IMR-90 (cell line): ENCODE data around the gene BCL2L1. TPM values are rescaled to one million over a fixed set of nuclear protein-coding genes. Genes with fewer than 3 reads are reported as not detected.
A peak's percentile ranks its signal among the peaks of the same experiment; 100 is the strongest.

Source experiments
- ATAC-seq: fragments of 200-7000 bp; cut with Tn5 transposase; 2 replicates; pipeline ENCODE4 v1.9.1; 2020; ENCODE audit warnings: low read depth, mild to moderate bottlenecking, moderate library complexity
- BruUV-seq: library from RNA; stranded (reverse); fragments of 400-500 nt; replicated peaks from 2 replicates; lab custom pipeline; 2021; lab: Mats Ljungman, UMichigan
- CTCF ChIA-PET: fragments of 300-600 bp; formaldehyde crosslinking; extraction: SDS; loops from one replicate; lab custom pipeline; 2021; ENCODE audit warnings: antibody characterized with exemption; lab: Yijun Ruan, JAX
- POLR2A ChIA-PET: fragments of 300-600 bp; sonication (Branson Sonifier 250); formaldehyde crosslinking; loops from one replicate; lab custom pipeline; 2022; ENCODE audit warnings: antibody characterized with exemption; ENCODE audit not compliant: unreplicated experiment; lab: Charles Lee
- DNase-seq: peaks from one replicate; pipeline ENCODE4 v3.0.0; 2013
- H2AFZ ChIP-seq: replicated peaks from 2 replicates; pipeline ENCODE3; 2013; ENCODE audit warnings: low read length, mild to moderate bottlenecking; ENCODE audit not compliant: poor library complexity
- H2AK5ac ChIP-seq: 2 replicates; pipeline ENCODE4 v1.6.1; 2013; ENCODE audit warnings: low read depth, low read length, inconsistent platforms
- H2AK9ac ChIP-seq: replicated peaks from 2 replicates; pipeline ENCODE3; 2013; ENCODE audit warnings: mild to moderate bottlenecking, low read depth, low read length, moderate library complexity; ENCODE audit not compliant: poor library complexity
- H2BK120ac ChIP-seq: 2 replicates; pipeline ENCODE4 v1.6.1; 2013; ENCODE audit warnings: low read depth, low read length, inconsistent platforms
- H2BK15ac ChIP-seq: 3 replicates; pipeline ENCODE4 v1.6.1; 2013; ENCODE audit warnings: low read depth, low read length, inconsistent platforms
- H2BK20ac ChIP-seq: 2 replicates; pipeline ENCODE4 v1.6.1; 2013; ENCODE audit warnings: low read depth, mild to moderate bottlenecking, inconsistent platforms, low read length, moderate library complexity
- H2BK5ac ChIP-seq: 2 replicates; pipeline ENCODE4 v1.6.1; 2013; ENCODE audit warnings: mild to moderate bottlenecking, low read depth, low read length, inconsistent platforms; ENCODE audit not compliant: poor library complexity, severe bottlenecking
- H3K14ac ChIP-seq: replicated peaks from 2 replicates; pipeline ENCODE4 v1.6.1; 2013; ENCODE audit warnings: low read depth, low read length, inconsistent platforms
- H3K18ac ChIP-seq: 2 replicates; pipeline ENCODE4 v1.6.1; 2013; ENCODE audit warnings: low read depth, low read length, control low read depth
- H3K23ac ChIP-seq: 2 replicates; pipeline ENCODE4 v1.6.1; 2013; ENCODE audit warnings: low read depth, low read length, inconsistent platforms
- H3K27ac ChIP-seq: 2 replicates; pipeline ENCODE4 v1.5.1; 2013; ENCODE audit warnings: mild to moderate bottlenecking, control low read depth, low read length; ENCODE audit not compliant: insufficient read depth
- H3K27me3 ChIP-seq: 2 replicates; pipeline ENCODE4 v1.6.1; 2013; ENCODE audit warnings: low read length; ENCODE audit not compliant: control insufficient read depth, insufficient read depth
- H3K36me3 ChIP-seq: 2 replicates; pipeline ENCODE4 v1.6.1; 2013; ENCODE audit warnings: low read length, mixed read lengths; ENCODE audit not compliant: control insufficient read depth, insufficient read depth
- H3K4ac ChIP-seq: 2 replicates; pipeline ENCODE4 v1.6.1; 2013; ENCODE audit warnings: low read depth, low read length, inconsistent platforms
- H3K4me1 ChIP-seq: 2 replicates; pipeline ENCODE4 v1.6.1; 2013; ENCODE audit warnings: low read length, mixed read lengths; ENCODE audit not compliant: control insufficient read depth, insufficient read depth
- H3K4me2 ChIP-seq: 2 replicates; pipeline ENCODE4 v1.6.1; 2013; ENCODE audit warnings: low read depth, mild to moderate bottlenecking, control low read depth, low read length, moderate library complexity
- H3K4me3 ChIP-seq: 2 replicates; pipeline ENCODE4 v1.5.1; 2013; ENCODE audit warnings: low read depth, mild to moderate bottlenecking, control low read depth, low read length, moderate library complexity; ENCODE audit not compliant: insufficient read depth
- H3K56ac ChIP-seq: 2 replicates; pipeline ENCODE4 v1.6.1; 2013; ENCODE audit warnings: low read length, inconsistent platforms; ENCODE audit not compliant: insufficient read depth; ENCODE audit errors: extremely low read depth
- H3K79me1 ChIP-seq, 2 experiments: 2 replicates each; pipeline ENCODE4 v1.6.1; 2013; ENCODE audit warnings: low read length in 2 of 2, inconsistent platforms in 1 of 2, low read depth in 1 of 2
- H3K9ac ChIP-seq: 2 replicates; pipeline ENCODE4 v1.6.1; 2013; ENCODE audit warnings: low read depth, low read length, control low read depth
- H3K9me1 ChIP-seq: 2 replicates; pipeline ENCODE4 v1.6.1; 2013; ENCODE audit warnings: low read length, inconsistent platforms; ENCODE audit not compliant: insufficient read depth
- H3K9me3 ChIP-seq: 2 replicates; pipeline ENCODE4 v1.6.1; 2013; ENCODE audit warnings: low read length; ENCODE audit not compliant: control insufficient read depth, insufficient read depth
- H4K20me1 ChIP-seq: 2 replicates; pipeline ENCODE4 v1.6.1; 2013; ENCODE audit warnings: low read length, inconsistent platforms; ENCODE audit not compliant: insufficient read depth
- H4K5ac ChIP-seq: 2 replicates; pipeline ENCODE4 v1.6.1; 2013; ENCODE audit warnings: mild to moderate bottlenecking, low read depth, low read length, control low read depth
- H4K8ac ChIP-seq, 2 experiments: 2 replicates each; pipeline ENCODE4 v1.6.1; 2013; ENCODE audit warnings: low read depth in 2 of 2, low read length in 2 of 2, control low read depth in 1 of 2, inconsistent platforms in 1 of 2
- H4K91ac ChIP-seq: 2 replicates; pipeline ENCODE4 v1.6.1; 2013; ENCODE audit warnings: low read depth, low read length, inconsistent platforms; ENCODE audit not compliant: insufficient read depth
- BHLHE40 ChIP-seq: fragments of 150-350 bp; IDR thresholded peaks from 2 replicates; pipeline ENCODE4 v1.6.1; 2016; ENCODE audit warnings: mild to moderate bottlenecking, low read depth, low read length
- CEBPB ChIP-seq: IDR thresholded peaks from 2 replicates; pipeline ENCODE4 v1.6.1; 2012; ENCODE audit warnings: low read depth, low read length, improper control_type of control experiment
- CHD1 ChIP-seq: IDR thresholded peaks from 2 replicates; pipeline ENCODE4 v1.6.1; 2012; ENCODE audit warnings: low read depth, low read length, improper control_type of control experiment
- CTCF ChIP-seq: conservative IDR thresholded peaks from 2 replicates; pipeline ENCODE4 v1.5.1; 2012; ENCODE audit warnings: mild to moderate bottlenecking, low read depth, low read length, improper control_type of control experiment
- ELK1 ChIP-seq: fragments of 150-350 bp; IDR thresholded peaks from 2 replicates; pipeline ENCODE4 v1.6.1; 2016; ENCODE audit warnings: low read depth, mild to moderate bottlenecking, low read length, moderate library complexity, borderline replicate concordance
- FOS ChIP-seq: fragments of 150-350 bp; IDR thresholded peaks from 2 replicates; pipeline ENCODE4 v1.6.1; 2016; ENCODE audit warnings: low read depth, low read length
- MAFK ChIP-seq: IDR thresholded peaks from 2 replicates; pipeline ENCODE4 v1.6.1; 2012; ENCODE audit warnings: low read depth, low read length, improper control_type of control experiment
- MAZ ChIP-seq: IDR thresholded peaks from 2 replicates; pipeline ENCODE4 v1.6.1; 2012; ENCODE audit warnings: low read depth, mild to moderate bottlenecking, low read length, improper control_type of control experiment, moderate library complexity, borderline replicate concordance
- MXI1 ChIP-seq: IDR thresholded peaks from 2 replicates; pipeline ENCODE4 v1.6.1; 2012; ENCODE audit warnings: low read depth, mild to moderate bottlenecking, low read length, moderate library complexity, borderline replicate concordance
- NFE2L2 ChIP-seq: fragments of 150-350 bp; IDR thresholded peaks from 2 replicates; pipeline ENCODE4 v1.6.1; 2016; ENCODE audit warnings: low read depth, mild to moderate bottlenecking, low read length
- POLR2A ChIP-seq: IDR thresholded peaks from 2 replicates; pipeline ENCODE4 v1.6.1; 2012; ENCODE audit warnings: mild to moderate bottlenecking, low read depth, low read length
- RAD21 ChIP-seq: IDR thresholded peaks from 2 replicates; pipeline ENCODE4 v1.6.1; 2012; ENCODE audit warnings: low read length, improper control_type of control experiment
- RCOR1 ChIP-seq: IDR thresholded peaks from 2 replicates; pipeline ENCODE4 v1.6.1; 2012; ENCODE audit warnings: mild to moderate bottlenecking, low read length, improper control_type of control experiment; ENCODE audit not compliant: insufficient replicate concordance
- RFX5 ChIP-seq: IDR thresholded peaks from 2 replicates; pipeline ENCODE4 v1.8.0; 2012; ENCODE audit warnings: low read depth, mild to moderate bottlenecking, low read length, moderate library complexity
- SMC3 ChIP-seq: fragments of 150-350 bp; IDR thresholded peaks from 2 replicates; pipeline ENCODE4 v1.6.1; 2016; ENCODE audit warnings: low read depth, mild to moderate bottlenecking, antibody characterized with exemption, low read length, moderate library complexity
- USF2 ChIP-seq: fragments of 150-350 bp; IDR thresholded peaks from 2 replicates; pipeline ENCODE4 v1.6.1; 2017; ENCODE audit warnings: mild to moderate bottlenecking, antibody characterized with exemption, low read length, low read depth
- WGBS, 2 experiments: methylation state at CpG; one replicate each; pipeline versions ENCODE4 v1.1.5 to v1.1.7; 2013; ENCODE audit warnings: missing lambda C conversion rate in 2 of 2; ENCODE audit not compliant: insufficient read length in 1 of 2; ENCODE audit errors: extremely low coverage in 2 of 2; 5-methylcytosine and 5-hydroxymethylcytosine counted together
- dilution Hi-C: fragments of 300-500 bp; cut with HindIII; formaldehyde crosslinking; loops from one replicate; pipeline ENCODE4 v1.14.3; 2018; ENCODE audit warnings: low sequenced_read_pairs; ENCODE audit not compliant: unreplicated experiment
- in situ Hi-C: fragments of 300-500 bp; cut with MboI; formaldehyde crosslinking; loops from 3 replicates; pipeline ENCODE4 v1.14.3; 2019; ENCODE audit warnings: low sequenced_read_pairs, inconsistent platforms, mixed read lengths
- intact Hi-C: fragments of 100-400 bp; cut with micrococcal nuclease; formaldehyde crosslinking; loops from 2 replicates; pipeline ENCODE4 v1.10.0; 2022
- polyA plus RNA-seq, 3 experiments: library from polyadenylated mRNA; depleted of rRNA; stranded (reverse); fragments of >200 nt; gene quantifications; 2 replicates each; pipeline ENCODE4 v1.2.3, GENCODE V29; 2012; ENCODE audit warnings: low replicate concordance in 1 of 3
- total RNA-seq: library from RNA; depleted of rRNA; stranded (reverse); fragments of >200 nt; gene quantifications from 2 replicates; pipeline ENCODE4 v1.2.3, GENCODE V29; 2012

The BCL2L1 gene
- total and polyA plus RNA-seq, 2 of the 4 experiments (the other 2 are of a cell fraction), result 40.2 to 41.9 TPM

DNA sequence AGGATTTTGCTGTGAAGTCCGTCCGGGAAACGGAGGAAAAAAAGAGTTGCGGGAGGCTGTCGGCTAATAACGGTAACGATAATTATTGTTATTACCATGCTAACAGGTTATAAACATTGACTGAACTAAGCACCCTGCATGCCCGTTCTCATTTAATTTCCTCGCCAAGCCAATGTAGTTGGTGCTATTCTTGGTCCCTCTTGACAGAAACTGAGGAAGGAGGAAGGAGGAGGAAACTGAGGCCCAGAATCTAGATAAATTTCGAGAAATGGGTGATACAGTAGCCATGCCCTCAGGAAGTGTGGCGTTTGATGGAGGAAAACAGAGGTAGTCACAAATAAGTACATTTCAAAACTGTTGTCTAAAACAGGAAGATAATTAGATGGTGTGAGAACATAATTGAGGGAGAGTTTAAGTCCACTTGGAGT lies 16.9 kb upstream of the BCL2L1 start:
- no peak overlapping the region for H4K5ac ChIP-seq
- H3K4me1 ChIP-seq, result peaks cover 3% of the 10 kb centered on the region; the same call in 1 of the 2 replicates
- H3K18ac ChIP-seq, result no peak overlapping the region; the same call in 1 of the 2 replicates
- intact Hi-C loops, result no loop called here
- H3K4ac ChIP-seq, result peak overlapping the region; percentile 42
- ATAC-seq (0 out of 2 replicates have a peak, but pooled peaks have one; percentile 1), DNase-seq (no peak)
- peak overlapping the region; percentile 96 for H2AK9ac ChIP-seq
- dilution Hi-C loops, result no loop called here
- peak overlapping the region; percentile 5 for H2BK120ac ChIP-seq
- peak overlapping the region; percentile 96 for H2AFZ ChIP-seq
- no peak overlapping the region for H2BK20ac ChIP-seq
- H3K56ac ChIP-seq, result peak overlapping the region; percentile 84
- in situ Hi-C loops, result no loop called here
- no CpG with 5 or more reads among the region's 11 CpGs for WGBS, 2 experiments
- TF ChIP-seq USF2 (no peak), POLR2A (no peak), ELK1 (no peak), BHLHE40 (no peak), SMC3 (no peak), CTCF (no peak), RCOR1 (no peak), MAZ (no peak), RAD21 (no peak), CEBPB (no peak), MAFK (no peak), RFX5 (no peak), FOS (no peak), MXI1 (no peak), NFE2L2 (no peak), CHD1 (no peak)
- BruUV-seq, result no TSS peak
- H3K27me3 ChIP-seq, result no peaks in the 10 kb centered on the region
- peak overlapping the region; percentile 37 for H3K23ac ChIP-seq
- no peaks in the 10 kb centered on the region for H3K9me1 ChIP-seq
- H2BK15ac ChIP-seq, result peak overlapping the region; percentile 28; the same call in 1 of the 3 replicates
- H3K9me3 ChIP-seq, result no peaks in the 10 kb centered on the region
- no peaks in the 10 kb centered on the region; the same call in 1 of the 2 replicates for H3K36me3 ChIP-seq
- ChIA-PET CTCF (no interaction called here), POLR2A (no interaction called here)
- H3K14ac ChIP-seq, result peak overlapping the region; percentile 35
- H2BK5ac ChIP-seq, result peak overlapping the region; percentile 64
- H3K79me1 ChIP-seq, result peaks cover 7 to 20% of the 10 kb centered on the region in 2 experiments; a peak in 3 of 4 replicates
- peak overlapping the region; percentile 78 to 96; a peak in 3 of 4 replicates for H4K8ac ChIP-seq
- H4K91ac ChIP-seq, result peak overlapping the region; percentile 83
- H3K4me2 ChIP-seq, result peak overlapping the region; percentile 96
- H3K9ac ChIP-seq, result peak overlapping the region; percentile 59; the same call in 1 of the 2 replicates
- peak overlapping the region; percentile 54; the same call in 1 of the 2 replicates for H3K27ac ChIP-seq
- no peaks in the 10 kb centered on the region for H4K20me1 ChIP-seq
- H2AK5ac ChIP-seq, result peak overlapping the region; percentile 20
- H3K4me3 ChIP-seq, result peak overlapping the region; percentile 71
